ENCODE measurements around the gene INSM2.

INSM2 gene

GRCh38 chr14:35543006-35543405 lies 9.0 kb downstream of the INSM2 start:
- DNase-seq (ENCODE audit: low spot score), result no peak

- no peak for DNase-seq (ENCODE audit: low spot score)
Measured at GRCh38 chr14:35549551-35549950, 15.6 kb downstream of the INSM2 start.

GRCh38 chr14:35551081-35551480 lies 17.1 kb downstream of the INSM2 start:
- no peak for DNase-seq (ENCODE audit: low spot score)

- DNase-seq (ENCODE audit: low spot score), result peak; percentile 43
Measured at GRCh38 chr14:35553808-35554207, 19.8 kb downstream of the INSM2 start.

- no peak for DNase-seq (ENCODE audit: low spot score)
Measured at GRCh38 chr14:35556548-35556947, 22.6 kb downstream of the INSM2 start.

- DNase-seq (ENCODE audit: low spot score), result no peak
Measured at GRCh38 chr14:35557221-35557747, 23.3 kb downstream of the INSM2 start.

- DNase-seq (ENCODE audit: low spot score), result no peak
Measured at GRCh38 chr14:35558680-35559079, 24.7 kb downstream of the INSM2 start.

GRCh38 chr14:35565871-35566464 lies 32.0 kb downstream of the INSM2 start:
- no peak for DNase-seq (ENCODE audit: low spot score)

GRCh38 chr14:35571598-35571997 lies 37.6 kb downstream of the INSM2 start:
- no peak for DNase-seq (ENCODE audit: low spot score)

GRCh38 chr14:35573911-35574310 lies 39.9 kb downstream of the INSM2 start:
- no peak for DNase-seq (ENCODE audit: low spot score)

GRCh38 chr14:35576260-35576659 lies 42.3 kb downstream of the INSM2 start:
- no peak for DNase-seq (ENCODE audit: low spot score)

GRCh38 chr14:35576856-35577255 lies 42.9 kb downstream of the INSM2 start:
- no peak for DNase-seq (ENCODE audit: low spot score)

- DNase-seq (ENCODE audit: low spot score), result no peak
Measured at GRCh38 chr14:35578135-35578534, 44.2 kb downstream of the INSM2 start.

- DNase-seq (ENCODE audit: low spot score), result no peak
Measured at GRCh38 chr14:35578639-35579038, 44.7 kb downstream of the INSM2 start.

Measured in kidney capillary endothelial cell (primary cell).